Measurements from ENCODE around the gene BICC1. TPM values are rescaled to one million over a fixed set of nuclear protein-coding genes. Genes with fewer than 3 reads are reported as not detected.

BICC1 gene
- total RNA-seq, 1 donor from 2014 or later, result 150 TPM

DNA sequence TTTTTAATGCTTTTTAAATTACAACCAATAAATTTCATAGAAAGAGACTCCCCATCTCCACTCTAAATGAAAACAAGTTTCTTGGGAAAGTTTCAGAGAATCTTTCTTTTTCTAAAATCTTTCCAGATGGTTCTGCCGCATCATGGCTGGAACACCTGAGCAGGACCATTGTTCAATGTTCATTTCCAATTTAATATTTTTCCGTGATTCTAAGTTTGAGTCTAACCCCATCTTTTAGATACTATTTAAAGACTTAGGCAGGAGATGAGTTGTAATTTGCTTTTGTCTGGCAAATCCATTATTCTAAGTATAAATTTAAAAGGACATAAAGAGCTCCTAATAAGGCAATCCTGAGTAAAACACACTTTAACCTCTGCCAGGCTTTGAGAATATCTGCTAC lies 325.2 kb downstream of the BICC1 start:
- no peak for DNase-seq (ENCODE audit: low read depth)
- H3K4me3 ChIP-seq (ENCODE audit: low read depth, low read length), result no peak overlapping the region
- TF ChIP-seq, protein P1, sequence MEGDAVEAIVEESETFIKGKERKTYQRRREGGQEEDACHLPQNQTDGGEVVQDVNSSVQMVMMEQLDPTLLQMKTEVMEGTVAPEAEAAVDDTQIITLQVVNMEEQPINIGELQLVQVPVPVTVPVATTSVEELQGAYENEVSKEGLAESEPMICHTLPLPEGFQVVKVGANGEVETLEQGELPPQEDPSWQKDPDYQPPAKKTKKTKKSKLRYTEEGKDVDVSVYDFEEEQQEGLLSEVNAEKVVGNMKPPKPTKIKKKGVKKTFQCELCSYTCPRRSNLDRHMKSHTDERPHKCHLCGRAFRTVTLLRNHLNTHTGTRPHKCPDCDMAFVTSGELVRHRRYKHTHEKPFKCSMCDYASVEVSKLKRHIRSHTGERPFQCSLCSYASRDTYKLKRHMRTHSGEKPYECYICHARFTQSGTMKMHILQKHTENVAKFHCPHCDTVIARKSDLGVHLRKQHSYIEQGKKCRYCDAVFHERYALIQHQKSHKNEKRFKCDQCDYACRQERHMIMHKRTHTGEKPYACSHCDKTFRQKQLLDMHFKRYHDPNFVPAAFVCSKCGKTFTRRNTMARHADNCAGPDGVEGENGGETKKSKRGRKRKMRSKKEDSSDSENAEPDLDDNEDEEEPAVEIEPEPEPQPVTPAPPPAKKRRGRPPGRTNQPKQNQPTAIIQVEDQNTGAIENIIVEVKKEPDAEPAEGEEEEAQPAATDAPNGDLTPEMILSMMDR (conservative IDR thresholded peaks at IDR 0.05; ENCODE audit: low read depth, low read length), result no peak

DNA sequence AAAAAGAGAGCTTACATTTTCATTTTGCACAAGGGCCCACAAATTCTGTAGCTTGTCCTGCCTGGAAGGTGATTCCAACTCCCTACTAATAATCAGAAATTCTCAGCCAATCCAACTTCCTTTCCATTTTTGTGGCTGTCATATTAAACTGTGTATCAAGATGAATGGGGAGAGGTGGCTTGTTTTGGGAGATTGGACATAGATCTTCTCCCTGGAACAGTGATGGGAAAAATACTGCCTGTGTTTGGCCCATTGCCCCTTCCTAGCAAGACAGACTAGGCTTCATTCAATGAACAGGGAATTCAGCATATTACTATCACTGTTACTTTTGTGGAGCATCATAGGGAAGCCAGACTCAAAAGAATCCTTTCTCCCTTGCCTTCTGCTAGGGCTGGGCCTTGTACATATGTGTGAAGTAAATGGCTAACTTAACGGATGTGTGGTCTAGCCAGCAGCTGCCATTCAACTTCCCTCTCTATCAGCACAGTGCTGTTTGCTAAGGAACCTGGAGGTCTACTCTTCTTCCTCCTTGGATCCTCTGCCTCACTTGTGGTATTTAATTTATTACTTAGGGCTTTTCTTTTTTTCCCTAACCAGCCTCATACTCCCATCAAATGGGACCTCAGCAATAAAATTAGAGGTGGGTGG lies 326.0 kb downstream of the BICC1 start:
- TF ChIP-seq, protein P1 (conservative IDR thresholded peaks at IDR 0.05; ENCODE audit: low read depth, low read length), result no peak
- no peak overlapping the region for H3K4me3 ChIP-seq (ENCODE audit: low read depth, low read length)

DNA sequence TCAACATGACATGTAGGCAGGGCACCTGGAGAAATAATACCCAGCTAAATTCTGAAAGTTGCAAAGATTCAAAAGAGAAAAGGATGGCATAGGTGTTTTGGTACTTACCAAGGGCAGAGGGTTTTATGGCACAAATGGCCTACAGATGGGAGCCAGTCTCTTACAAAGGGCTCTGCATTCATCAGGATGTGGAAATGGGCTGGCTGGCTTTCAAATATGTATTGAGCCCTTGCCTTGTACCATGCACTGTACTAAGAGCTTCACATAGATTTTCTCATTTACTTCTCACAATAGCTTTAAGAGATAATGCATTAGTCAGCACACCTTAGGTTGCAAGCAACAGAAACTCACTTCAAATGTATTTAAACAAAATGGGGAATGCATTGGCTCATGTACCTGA lies 327.1 kb downstream of the BICC1 start:
- TF ChIP-seq, protein P1 (conservative IDR thresholded peaks at IDR 0.05; ENCODE audit: low read depth, low read length), result no peak
- H3K4me3 ChIP-seq (ENCODE audit: low read depth, low read length), result no peak overlapping the region

More for the DNA sequence above, 326.0 kb downstream of the BICC1 start:
- no peak for DNase-seq (ENCODE audit: low read depth)

DNA sequence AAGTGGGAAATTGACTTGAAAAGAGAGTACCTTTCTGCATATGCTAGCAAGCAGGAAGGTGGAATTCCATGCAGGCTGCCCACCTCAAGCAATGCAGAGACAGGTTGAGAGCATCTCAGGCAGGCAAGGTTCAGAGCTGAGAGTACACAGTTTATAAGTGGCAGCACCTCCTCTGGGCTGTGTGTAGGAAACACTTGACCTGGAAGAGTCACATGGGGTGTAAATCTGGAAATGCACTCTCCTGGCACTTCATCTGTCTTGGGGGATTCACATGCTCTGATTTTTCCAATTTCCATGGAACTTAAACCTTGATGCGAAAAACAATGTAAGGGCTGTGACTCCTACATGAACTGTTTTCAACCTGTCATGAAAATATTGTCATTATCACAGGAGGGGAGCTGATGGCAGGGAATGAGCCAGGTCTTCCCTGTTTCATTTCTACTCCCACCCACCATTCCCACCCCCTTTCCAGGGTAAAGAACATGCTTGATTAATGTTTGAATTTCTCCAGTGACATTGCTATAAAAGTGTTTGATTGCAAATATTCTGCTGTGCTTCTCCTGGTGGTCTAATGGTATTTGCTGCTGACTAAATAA lies 328.3 kb downstream of the BICC1 start:
- TF ChIP-seq, protein P1 (conservative IDR thresholded peaks at IDR 0.05; ENCODE audit: low read depth, low read length), result no peak
- H3K4me3 ChIP-seq (ENCODE audit: low read depth, low read length), result no peak overlapping the region
- no peak for DNase-seq (ENCODE audit: low read depth)

More for the DNA sequence above, 327.1 kb downstream of the BICC1 start:
- DNase-seq (ENCODE audit: low read depth), result no peak

DNA sequence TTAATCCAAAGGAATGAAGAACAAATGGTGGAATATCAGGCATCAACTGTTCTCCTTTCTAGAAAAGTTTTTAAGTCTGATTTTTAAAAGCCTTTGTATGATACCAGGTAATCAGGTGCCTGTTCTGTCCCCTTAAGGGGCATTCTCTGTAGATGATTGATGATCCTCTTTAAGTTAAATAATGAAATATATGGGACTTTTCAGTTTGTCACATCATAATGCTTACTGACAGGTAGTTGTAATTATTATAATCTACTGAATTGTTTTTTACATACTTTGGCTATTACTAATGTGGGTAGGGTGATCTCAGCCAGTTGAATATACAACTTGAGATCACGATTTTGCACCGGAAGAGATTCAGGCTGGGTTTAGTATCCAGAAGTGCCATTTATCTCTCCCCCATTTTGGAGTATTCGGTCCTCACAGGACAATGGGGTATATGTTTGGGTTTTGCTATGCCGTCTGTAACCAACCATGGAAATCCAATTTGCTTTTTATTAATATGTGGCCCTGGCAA lies 330.2 kb downstream of the BICC1 start:
- TF ChIP-seq, protein P1 (conservative IDR thresholded peaks at IDR 0.05; ENCODE audit: low read depth, low read length), result no peak
- DNase-seq (ENCODE audit: low read depth), result no peak
- no peak overlapping the region for H3K4me3 ChIP-seq (ENCODE audit: low read depth, low read length)

DNA sequence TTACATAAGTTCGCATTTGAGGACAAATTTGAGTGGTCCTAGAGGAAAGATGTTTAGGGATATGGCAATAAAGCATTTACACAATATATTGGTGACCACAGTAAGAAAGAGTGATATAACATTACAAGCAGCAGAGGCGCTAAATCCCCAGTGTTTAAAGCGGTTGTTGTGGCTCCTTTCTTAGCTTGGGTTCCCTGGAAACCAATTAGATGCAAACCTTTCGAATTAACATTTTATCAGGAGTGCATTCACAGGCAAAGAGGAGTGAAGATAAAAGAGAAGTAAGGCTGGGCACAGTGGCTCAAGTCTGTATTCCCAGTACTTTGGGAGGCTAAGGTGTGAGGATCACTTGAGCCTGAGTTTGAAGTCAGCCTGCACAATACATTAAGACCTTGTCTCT lies 331.1 kb downstream of the BICC1 start:
- TF ChIP-seq, protein P1 (conservative IDR thresholded peaks at IDR 0.05; ENCODE audit: low read depth, low read length), result no peak
- DNase-seq (ENCODE audit: low read depth), result no peak
- no peak overlapping the region for H3K4me3 ChIP-seq (ENCODE audit: low read depth, low read length)

Data from epithelial cell of proximal tubule (primary cell).